ENCODE results near the gene SRPX. TPM values are rescaled to one million over a fixed set of nuclear protein-coding genes. Genes with fewer than 3 reads are reported as not detected.

The SRPX gene
- polyA plus RNA-seq, 1 of the 3 experiments (the other 2 are of a cell fraction): 124 TPM

- POLR2A ChIA-PET: no interaction called here
- TF ChIP-seq FOSL2 (IDR thresholded peaks at IDR 0.05; ENCODE audit: borderline replicate concordance, low read depth) (no peak), EZH2phosphoT487 (IDR thresholded peaks at IDR 0.05; ENCODE audit: borderline replicate concordance, low read depth) (no peak), FOXJ3 (CRISPR knock-in tag; IDR thresholded peaks at IDR 0.05) (no peak), TCF12 (IDR thresholded peaks at IDR 0.05) (no peak), RCOR1 (IDR thresholded peaks at IDR 0.05; ENCODE audit: low read length) (no peak), GATA2 (CRISPR knock-in tag; IDR thresholded peaks at IDR 0.05) (no peak), RXRA (IDR thresholded peaks at IDR 0.05; ENCODE audit: borderline replicate concordance, low read depth) (no peak), TEAD4 (IDR thresholded peaks at IDR 0.05; ENCODE audit: borderline replicate concordance, insufficient read depth) (no peak), YY1 (IDR thresholded peaks at IDR 0.05; ENCODE audit: low read depth) (no peak)
Observed at GRCh38 chrX:38127961-38128360, 92.7 kb downstream of the SRPX start.

DNA sequence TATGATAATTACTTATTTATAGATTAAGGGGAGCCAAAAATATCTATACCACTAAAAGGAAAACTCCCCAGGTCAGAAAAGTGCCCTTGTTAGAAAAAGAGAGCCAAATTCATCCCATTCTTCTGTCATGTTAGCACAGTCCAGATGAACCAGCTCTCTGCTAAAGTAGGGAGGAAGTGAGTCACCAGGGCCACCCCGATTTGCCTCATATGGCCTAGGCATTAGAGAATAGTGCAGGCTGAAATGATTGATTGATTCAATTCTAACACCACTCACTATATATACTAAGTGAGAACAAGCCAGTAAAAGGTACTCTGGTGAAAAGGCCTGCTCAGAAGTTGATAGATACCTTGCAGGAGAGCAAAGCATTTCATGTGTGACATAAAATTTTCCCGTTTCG lies 94.5 kb downstream of the SRPX start:
- Histone ChIP-seq H3F3A (replicated peaks; ENCODE audit: insufficient read depth) (no peaks in the 10 kb centered on the region), H2AFZ (ENCODE audit: low read depth) (no peak overlapping the region), H3K9ac (no peak overlapping the region), H4K20me1 (ENCODE audit: insufficient read depth) (no peaks in the 10 kb centered on the region), H3K79me2 (ENCODE audit: insufficient read depth) (no peaks in the 10 kb centered on the region), H3K4me3 (ENCODE audit: low read depth in 2 of 2, low read length in 1 of 2) (no peak overlapping the region), H3K4me1 (ENCODE audit: control insufficient read depth in 1 of 2, insufficient read depth in 2 of 2, low read depth in 1 of 2, low read length in 1 of 2) (no peaks in the 10 kb centered on the region), H3K9me3 (no peaks in the 10 kb centered on the region), H3K36me3 (replicated peaks in 1 of 2; ENCODE audit: control insufficient read depth in 1 of 2, insufficient read depth in 2 of 2, low read length in 1 of 2) (no peaks in the 10 kb centered on the region), H3K9me2 (no peaks in the 10 kb centered on the region), H3K4me2 (no peak overlapping the region), H3K27me3 (ENCODE audit: insufficient read depth) (no peaks in the 10 kb centered on the region; the same call in 1 of the 2 replicates), H3K27ac (ENCODE audit: low read depth in 2 of 2, low read length in 1 of 2) (no peak overlapping the region)
- POLR2A ChIA-PET: no interaction called here
- WGBS (ENCODE audit: low lambda C conversion rate): 22% methylated on average over 3 of the region's 3 CpGs
- TF ChIP-seq MEF2A (IDR thresholded peaks at IDR 0.05; ENCODE audit: borderline replicate concordance, low read depth) (no peak), EP300 (IDR thresholded peaks at IDR 0.05; ENCODE audit: borderline replicate concordance in 1 of 2, low read depth in 1 of 2, low read length in 1 of 2) (no peak), RXRA (IDR thresholded peaks at IDR 0.05; ENCODE audit: borderline replicate concordance, low read depth) (no peak), CTCF (IDR thresholded peaks at IDR 0.05) (no peak), USF2 (IDR thresholded peaks at IDR 0.05; ENCODE audit: borderline replicate concordance, low read depth, low read length) (no peak), RAD21 (IDR thresholded peaks at IDR 0.05; ENCODE audit: low read length) (no peak), JUND (IDR thresholded peaks at IDR 0.05) (no peak), SIN3A (IDR thresholded peaks at IDR 0.05; ENCODE audit: borderline replicate concordance, low read depth, low read length) (no peak), NFIC (IDR thresholded peaks at IDR 0.05; ENCODE audit: borderline replicate concordance) (no peak), RCOR1 (IDR thresholded peaks at IDR 0.05; ENCODE audit: low read length) (no peak), TAF1 (IDR thresholded peaks at IDR 0.05; ENCODE audit: borderline replicate concordance, low read depth, low read length) (no peak)
- TF ChIP-seq, protein P1, sequence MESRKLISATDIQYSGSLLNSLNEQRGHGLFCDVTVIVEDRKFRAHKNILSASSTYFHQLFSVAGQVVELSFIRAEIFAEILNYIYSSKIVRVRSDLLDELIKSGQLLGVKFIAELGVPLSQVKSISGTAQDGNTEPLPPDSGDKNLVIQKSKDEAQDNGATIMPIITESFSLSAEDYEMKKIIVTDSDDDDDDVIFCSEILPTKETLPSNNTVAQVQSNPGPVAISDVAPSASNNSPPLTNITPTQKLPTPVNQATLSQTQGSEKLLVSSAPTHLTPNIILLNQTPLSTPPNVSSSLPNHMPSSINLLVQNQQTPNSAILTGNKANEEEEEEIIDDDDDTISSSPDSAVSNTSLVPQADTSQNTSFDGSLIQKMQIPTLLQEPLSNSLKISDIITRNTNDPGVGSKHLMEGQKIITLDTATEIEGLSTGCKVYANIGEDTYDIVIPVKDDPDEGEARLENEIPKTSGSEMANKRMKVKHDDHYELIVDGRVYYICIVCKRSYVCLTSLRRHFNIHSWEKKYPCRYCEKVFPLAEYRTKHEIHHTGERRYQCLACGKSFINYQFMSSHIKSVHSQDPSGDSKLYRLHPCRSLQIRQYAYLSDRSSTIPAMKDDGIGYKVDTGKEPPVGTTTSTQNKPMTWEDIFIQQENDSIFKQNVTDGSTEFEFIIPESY (IDR thresholded peaks at IDR 0.05; ENCODE audit: borderline replicate concordance, low read depth): no peak
- TF ChIP-seq, protein P2, sequence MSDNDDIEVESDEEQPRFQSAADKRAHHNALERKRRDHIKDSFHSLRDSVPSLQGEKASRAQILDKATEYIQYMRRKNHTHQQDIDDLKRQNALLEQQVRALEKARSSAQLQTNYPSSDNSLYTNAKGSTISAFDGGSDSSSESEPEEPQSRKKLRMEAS (IDR thresholded peaks at IDR 0.05; ENCODE audit: low read depth): no peak
- DNase-seq: no peak
- CTCF ChIA-PET: no interaction called here

More at GRCh38 chrX:38127961-38128360, 92.7 kb downstream of the SRPX start:
- CTCF ChIA-PET: interaction anchor here (0.6 kb wide), 1 partner anchor 20 kb away, joined by 3 read pairs; no protein-coding TSS in a partner anchor
- no peak for DNase-seq
- no peak overlapping the region for H3K4me2 ChIP-seq
- H3K27ac ChIP-seq (ENCODE audit: low read depth in 2 of 2, low read length in 1 of 2): no peak overlapping the region
- no peaks in the 10 kb centered on the region for H3K9me3 ChIP-seq
- H3K9ac ChIP-seq: no peak overlapping the region
- H3K4me3 ChIP-seq (ENCODE audit: low read depth in 2 of 2, low read length in 1 of 2): no peak overlapping the region
- no peaks in the 10 kb centered on the region for H3F3A ChIP-seq (replicated peaks; ENCODE audit: insufficient read depth)
- no peaks in the 10 kb centered on the region for H4K20me1 ChIP-seq (ENCODE audit: insufficient read depth)
- no peaks in the 10 kb centered on the region for H3K36me3 ChIP-seq (replicated peaks in 1 of 2; ENCODE audit: control insufficient read depth in 1 of 2, insufficient read depth in 2 of 2, low read length in 1 of 2)
- WGBS (ENCODE audit: low lambda C conversion rate): 28% methylated on average over 1 of the region's 1 CpG
- no peak overlapping the region for H2AFZ ChIP-seq (ENCODE audit: low read depth)
- H3K27me3 ChIP-seq (ENCODE audit: insufficient read depth): no peaks in the 10 kb centered on the region; the same call in 1 of the 2 replicates
- H3K4me1 ChIP-seq (ENCODE audit: control insufficient read depth in 1 of 2, insufficient read depth in 2 of 2, low read depth in 1 of 2, low read length in 1 of 2): no peaks in the 10 kb centered on the region
- no peaks in the 10 kb centered on the region for H3K9me2 ChIP-seq
- no peaks in the 10 kb centered on the region for H3K79me2 ChIP-seq (ENCODE audit: insufficient read depth)
